ENCODE results near the gene SLC13A3. TPM values are rescaled to one million over a fixed set of nuclear protein-coding genes. Genes with fewer than 3 reads are reported as not detected.

Gene SLC13A3
- total and polyA plus RNA-seq, 2 of the 4 experiments (the other 2 are of a cell fraction): 2.5 to 4.2 TPM

- Histone ChIP-seq H3K79me1 (ENCODE audit: low read depth in 1 of 2, low read length in 2 of 2) (no peaks in the 10 kb centered on the region), H2AK9ac (replicated peaks; ENCODE audit: low read depth, low read length, poor library complexity) (no peak overlapping the region), H3K56ac (ENCODE audit: extremely low read depth, insufficient read depth, low read length) (no peak overlapping the region), H2BK120ac (ENCODE audit: low read depth, low read length) (no peak overlapping the region), H3K4me2 (ENCODE audit: low read depth, low read length) (no peak overlapping the region), H3K4me3 (ENCODE audit: insufficient read depth, low read depth, low read length) (no peak overlapping the region), H3K9me1 (ENCODE audit: insufficient read depth, low read length) (no peaks in the 10 kb centered on the region), H4K91ac (ENCODE audit: insufficient read depth, low read depth, low read length) (no peak overlapping the region), H3K27me3 (ENCODE audit: control insufficient read depth, insufficient read depth, low read length) (no peaks in the 10 kb centered on the region; the same call in 1 of the 2 replicates), H3K9me3 (ENCODE audit: control insufficient read depth, insufficient read depth, low read length) (no peaks in the 10 kb centered on the region), H3K14ac (replicated peaks; ENCODE audit: low read depth, low read length) (no peak overlapping the region), H3K9ac (ENCODE audit: low read depth, low read length) (no peak overlapping the region), H3K23ac (ENCODE audit: low read depth, low read length) (no peak overlapping the region), H2AK5ac (ENCODE audit: low read depth, low read length) (no peak overlapping the region), H2BK5ac (ENCODE audit: low read depth, low read length, poor library complexity, severe bottlenecking) (no peak overlapping the region), H4K5ac (ENCODE audit: low read depth, low read length) (no peak overlapping the region), H3K27ac (ENCODE audit: insufficient read depth, low read length) (no peak overlapping the region), H3K4me1 (ENCODE audit: control insufficient read depth, insufficient read depth, low read length) (no peaks in the 10 kb centered on the region), H3K4ac (ENCODE audit: low read depth, low read length) (no peak overlapping the region), H4K8ac (ENCODE audit: low read depth in 2 of 2, low read length in 2 of 2) (no peak overlapping the region), H2AFZ (replicated peaks; ENCODE audit: low read length, poor library complexity) (no peak overlapping the region), H3K36me3 (ENCODE audit: control insufficient read depth, insufficient read depth, low read length) (no peaks in the 10 kb centered on the region), H3K18ac (ENCODE audit: low read depth, low read length) (no peak overlapping the region), H2BK15ac (ENCODE audit: low read depth, low read length) (no peak overlapping the region), H2BK20ac (ENCODE audit: low read depth, low read length) (no peak overlapping the region), H4K20me1 (ENCODE audit: insufficient read depth, low read length) (no peaks in the 10 kb centered on the region)
- in situ Hi-C loops (cut with MboI; ENCODE audit: low sequenced_read_pairs) (no loop called here), dilution Hi-C loops (cut with HindIII; ENCODE audit: low sequenced_read_pairs, unreplicated experiment) (no loop called here), intact Hi-C loops (cut with micrococcal nuclease) (no loop called here)
- WGBS, 2 experiments (ENCODE audit: extremely low coverage in 2 of 2, insufficient read length in 1 of 2): 96% methylated on average over 3 of the region's 9 CpGs; no CpG with 5 or more reads in 1 of the 2 experiments
- ATAC-seq (ENCODE audit: low read depth) (no peak), DNase-seq (no peak)
- no TSS peak for BruUV-seq (replicated peaks)
- POLR2A ChIA-PET (ENCODE audit: unreplicated experiment): no interaction called here
- TF ChIP-seq CHD1 (IDR thresholded peaks at IDR 0.05; ENCODE audit: low read depth, low read length) (no peak), MXI1 (IDR thresholded peaks at IDR 0.05; ENCODE audit: borderline replicate concordance, low read depth, low read length) (no peak), RCOR1 (IDR thresholded peaks at IDR 0.05; ENCODE audit: insufficient replicate concordance, low read length) (no peak), FOS (IDR thresholded peaks at IDR 0.05; ENCODE audit: low read depth, low read length) (no peak), ELK1 (IDR thresholded peaks at IDR 0.05; ENCODE audit: borderline replicate concordance, low read depth, low read length) (no peak), POLR2A (IDR thresholded peaks at IDR 0.05; ENCODE audit: low read depth, low read length) (no peak), RAD21 (IDR thresholded peaks at IDR 0.05; ENCODE audit: low read length) (no peak), MAZ (IDR thresholded peaks at IDR 0.05; ENCODE audit: borderline replicate concordance, low read depth, low read length) (no peak), CTCF (conservative IDR thresholded peaks at IDR 0.05; ENCODE audit: low read depth, low read length) (no peak), NFE2L2 (IDR thresholded peaks at IDR 0.05; ENCODE audit: low read depth, low read length) (no peak), RFX5 (IDR thresholded peaks at IDR 0.05; ENCODE audit: low read depth, low read length) (no peak)
- CTCF ChIA-PET: no interaction called here
These were observed 45.1 kb downstream of the SLC13A3 start for GRCh38 chr20:46605978-46606816.
